ENCODE results near the gene LSS. TPM values are rescaled to one million over a fixed set of nuclear protein-coding genes. Genes with fewer than 3 reads are reported as not detected.

LSS gene
- total RNA-seq, 1 donor from 2014 or later = 92.0 TPM

- TF ChIP-seq, protein P1, sequence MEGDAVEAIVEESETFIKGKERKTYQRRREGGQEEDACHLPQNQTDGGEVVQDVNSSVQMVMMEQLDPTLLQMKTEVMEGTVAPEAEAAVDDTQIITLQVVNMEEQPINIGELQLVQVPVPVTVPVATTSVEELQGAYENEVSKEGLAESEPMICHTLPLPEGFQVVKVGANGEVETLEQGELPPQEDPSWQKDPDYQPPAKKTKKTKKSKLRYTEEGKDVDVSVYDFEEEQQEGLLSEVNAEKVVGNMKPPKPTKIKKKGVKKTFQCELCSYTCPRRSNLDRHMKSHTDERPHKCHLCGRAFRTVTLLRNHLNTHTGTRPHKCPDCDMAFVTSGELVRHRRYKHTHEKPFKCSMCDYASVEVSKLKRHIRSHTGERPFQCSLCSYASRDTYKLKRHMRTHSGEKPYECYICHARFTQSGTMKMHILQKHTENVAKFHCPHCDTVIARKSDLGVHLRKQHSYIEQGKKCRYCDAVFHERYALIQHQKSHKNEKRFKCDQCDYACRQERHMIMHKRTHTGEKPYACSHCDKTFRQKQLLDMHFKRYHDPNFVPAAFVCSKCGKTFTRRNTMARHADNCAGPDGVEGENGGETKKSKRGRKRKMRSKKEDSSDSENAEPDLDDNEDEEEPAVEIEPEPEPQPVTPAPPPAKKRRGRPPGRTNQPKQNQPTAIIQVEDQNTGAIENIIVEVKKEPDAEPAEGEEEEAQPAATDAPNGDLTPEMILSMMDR (IDR thresholded peaks at IDR 0.05) = no peak
- Mint-ChIP-seq H3K27me3 (ENCODE audit: unreplicated experiment) (no peaks in the 10 kb centered on the region), H3K4me1 (ENCODE audit: unreplicated experiment) (no peaks in the 10 kb centered on the region), H3K4me3 (ENCODE audit: unreplicated experiment) (no peak overlapping the region), H3K27ac (ENCODE audit: unreplicated experiment) (no peak overlapping the region), H3K36me3 (ENCODE audit: unreplicated experiment) (no peaks in the 10 kb centered on the region), H3K9me3 (ENCODE audit: unreplicated experiment) (no peaks in the 10 kb centered on the region)
- DNase-seq (ENCODE audit: extremely low spot score, unreplicated experiment) = no peak
Observed at GRCh38 chr21:46156678-46157077, 71.9 kb downstream of the LSS start.

- no peak for DNase-seq (ENCODE audit: extremely low spot score, unreplicated experiment)
- no peaks in the 10 kb centered on the region for H3K9me3 Mint-ChIP-seq (ENCODE audit: unreplicated experiment)
Observed at GRCh38 chr21:46156378-46156645, 72.3 kb downstream of the LSS start.

GRCh38 chr21:46155514-46156377 lies 72.8 kb downstream of the LSS start, which contains the start of gene FTCD:
Gene FTCD (minus strand): TSS chr21:46155579. CDS start chr21:46155523, 56 bp downstream.
- H3K27me3 Mint-ChIP-seq (ENCODE audit: unreplicated experiment) = no peaks in the 10 kb centered on the region
- no peaks in the 10 kb centered on the region for H3K4me1 Mint-ChIP-seq (ENCODE audit: unreplicated experiment)
- peak; percentile 82 for DNase-seq (ENCODE audit: extremely low spot score, unreplicated experiment)
- TF ChIP-seq, protein P1 (IDR thresholded peaks at IDR 0.05) = no peak
- no peak within 1 kb of the TSS for H3K4me3 Mint-ChIP-seq (ENCODE audit: unreplicated experiment)
- H3K27ac Mint-ChIP-seq (ENCODE audit: unreplicated experiment) = no peak within 1 kb of the TSS
- no peaks in the 10 kb centered on the region for H3K36me3 Mint-ChIP-seq (ENCODE audit: unreplicated experiment)
- H3K9me3 Mint-ChIP-seq (ENCODE audit: unreplicated experiment) = no peaks in the 10 kb centered on the region

More at GRCh38 chr21:46156378-46156645, 72.3 kb downstream of the LSS start:
- no peaks in the 10 kb centered on the region for H3K36me3 Mint-ChIP-seq (ENCODE audit: unreplicated experiment)
- H3K4me3 Mint-ChIP-seq (ENCODE audit: unreplicated experiment) = no peak overlapping the region
- TF ChIP-seq, protein P1 (IDR thresholded peaks at IDR 0.05) = no peak
- H3K4me1 Mint-ChIP-seq (ENCODE audit: unreplicated experiment) = no peaks in the 10 kb centered on the region
- no peak overlapping the region for H3K27ac Mint-ChIP-seq (ENCODE audit: unreplicated experiment)
- no peaks in the 10 kb centered on the region for H3K27me3 Mint-ChIP-seq (ENCODE audit: unreplicated experiment)

GRCh38 chr21:46154955-46155513 lies 73.5 kb downstream of the LSS start:
- peak; percentile 82 for DNase-seq (ENCODE audit: extremely low spot score, unreplicated experiment)
- Mint-ChIP-seq H3K4me3 (ENCODE audit: unreplicated experiment) (no peak overlapping the region), H3K27me3 (ENCODE audit: unreplicated experiment) (no peaks in the 10 kb centered on the region), H3K36me3 (ENCODE audit: unreplicated experiment) (no peaks in the 10 kb centered on the region), H3K9me3 (ENCODE audit: unreplicated experiment) (no peaks in the 10 kb centered on the region), H3K4me1 (ENCODE audit: unreplicated experiment) (no peaks in the 10 kb centered on the region), H3K27ac (ENCODE audit: unreplicated experiment) (no peak overlapping the region)
- TF ChIP-seq, protein P1 (IDR thresholded peaks at IDR 0.05) = no peak

DNA sequence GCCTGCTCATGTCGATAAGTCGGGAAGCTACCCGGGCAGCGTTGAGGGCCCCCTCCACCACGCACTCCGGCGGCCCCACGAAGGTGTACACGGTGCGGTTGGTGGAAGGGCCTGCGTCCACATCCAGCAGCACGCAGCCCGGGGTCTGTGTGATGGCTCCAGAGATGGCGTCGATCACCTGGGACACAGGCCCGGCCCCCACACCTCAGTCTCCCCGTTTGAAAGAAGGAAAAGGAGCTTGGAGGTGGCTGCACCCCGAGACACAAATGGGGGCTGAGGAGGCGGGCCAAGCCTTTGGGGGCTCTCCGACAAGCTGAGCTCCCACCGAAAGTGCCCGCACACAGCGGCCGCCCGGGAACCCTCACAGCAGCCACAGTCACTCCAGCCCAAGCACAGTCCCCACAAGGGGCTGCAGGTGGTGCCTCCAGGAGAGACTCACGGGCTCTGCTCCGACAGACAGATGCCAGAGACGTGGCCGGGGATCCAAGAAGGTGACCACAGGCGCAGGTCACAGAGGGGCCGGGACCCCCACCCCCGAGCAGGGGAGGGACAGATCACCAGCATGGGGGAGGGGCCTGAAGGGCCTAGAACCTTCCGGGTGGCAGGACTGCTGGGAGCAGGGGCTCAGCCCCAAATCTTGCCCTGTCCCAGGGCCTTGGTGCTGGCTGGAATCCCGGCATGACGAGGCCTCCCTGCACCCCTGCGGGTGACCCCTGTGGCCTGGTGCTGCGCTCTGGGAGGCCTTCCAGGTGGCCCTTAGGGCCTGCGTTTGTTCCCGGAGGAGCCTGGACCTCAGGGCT lies 74.2 kb downstream of the LSS start:
- no peaks in the 10 kb centered on the region for H3K36me3 Mint-ChIP-seq (ENCODE audit: unreplicated experiment)
- H3K4me3 Mint-ChIP-seq (ENCODE audit: unreplicated experiment) = no peak overlapping the region
- no peak overlapping the region for H3K27ac Mint-ChIP-seq (ENCODE audit: unreplicated experiment)
- H3K27me3 Mint-ChIP-seq (ENCODE audit: unreplicated experiment) = no peaks in the 10 kb centered on the region
- DNase-seq (ENCODE audit: extremely low spot score, unreplicated experiment) = peak; percentile 81
- TF ChIP-seq, protein P1 (IDR thresholded peaks at IDR 0.05) = no peak
- H3K4me1 Mint-ChIP-seq (ENCODE audit: unreplicated experiment) = no peaks in the 10 kb centered on the region
- no peaks in the 10 kb centered on the region for H3K9me3 Mint-ChIP-seq (ENCODE audit: unreplicated experiment)
